T-cell (primary cell): ENCODE results near the gene SCGB3A2. TPM values are rescaled to one million over a fixed set of nuclear protein-coding genes. Genes with fewer than 3 reads are reported as not detected.

Experiments
- ATAC-seq, 4 experiments: fragments of 200-7000 bp in 3 of 4; fragments of 150-1000 bp in 1 of 4; cut with Tn5 transposase; replicated peaks in 1 of 4; 1 replicate in 3 of 4; 2 replicates in 1 of 4; pipeline ENCODE4 v1.10.0; 2021; ENCODE audit warnings: moderate library complexity in 3 of 4, mild to moderate bottlenecking in 2 of 4, moderate number of reproducible peaks in 1 of 4
- CTCF ChIA-PET, 2 donors: fragments of 300-600 bp; sonication (Branson Sonifier 250); formaldehyde crosslinking; loops; one replicate each; lab custom pipeline; 2022; ENCODE audit warnings: antibody characterized with exemption in 2 of 2; lab: Charles Lee
- POLR2A ChIA-PET, 2 donors: fragments of 300-600 bp; sonication (Branson Sonifier 250); formaldehyde crosslinking; loops; one replicate each; lab custom pipeline; 2022; ENCODE audit warnings: antibody characterized with exemption in 2 of 2; lab: Charles Lee
- DNase-seq, 35 experiments: peaks; one replicate each; pipeline versions ENCODE4 v3.0.0 to v3.0.0-alpha.2; 2013 to 2023
- H3K27ac ChIP-seq: one replicate; pipeline ENCODE4 v1.5.1; 2013; ENCODE audit warnings: low read length
- H3K27me3 ChIP-seq, 2 experiments: replicated peaks in 1 of 2; 1 replicate in 1 of 2; 2 replicates in 1 of 2; pipeline versions ENCODE4 v1.6.1 to v1.7.0; 2013; ENCODE audit warnings: low read length in 1 of 2, mixed read lengths in 1 of 2; ENCODE audit not compliant: control insufficient read depth in 2 of 2, insufficient read depth in 2 of 2; ENCODE audit errors: extremely low read depth in 1 of 2
- H3K36me3 ChIP-seq, 2 donors: 1 replicate in 1 of 2; 2 replicates in 1 of 2; pipeline versions ENCODE4 v1.6.1 to v1.7.0; 2013; ENCODE audit warnings: low read length in 1 of 2; ENCODE audit not compliant: control insufficient read depth in 2 of 2, insufficient read depth in 1 of 2; ENCODE audit errors: extremely low read depth in 1 of 2
- H3K4me1 ChIP-seq, 2 experiments: 1 replicate in 1 of 2; 2 replicates in 1 of 2; pipeline versions ENCODE4 v1.6.1 to v1.7.0; 2013; ENCODE audit warnings: low read length in 2 of 2, mixed read lengths in 1 of 2; ENCODE audit not compliant: insufficient read depth in 2 of 2, control insufficient read depth in 1 of 2; ENCODE audit errors: extremely low read depth in 1 of 2
- H3K4me3 ChIP-seq, 2 donors: 1 replicate in 1 of 2; 2 replicates in 1 of 2; pipeline versions ENCODE4 v1.5.1 to v1.7.0; 2013; ENCODE audit warnings: mild to moderate bottlenecking in 2 of 2, low read length in 1 of 2, moderate library complexity in 1 of 2; ENCODE audit not compliant: control insufficient read depth in 1 of 2; ENCODE audit errors: extremely low read depth in 1 of 2
- H3K9me3 ChIP-seq: 2 replicates; pipeline ENCODE4 v1.7.0; 2013
- H3K27ac Mint-ChIP-seq, 2 donors: one replicate each; pipeline ENCODE4 v1.8.0; 2020 to 2021; ENCODE audit warnings: mild to moderate bottlenecking in 2 of 2, mixed read lengths in 2 of 2
- H3K27me3 Mint-ChIP-seq, 2 donors: one replicate each; pipeline ENCODE4 v1.8.0; 2021 to 2022; ENCODE audit warnings: mixed read lengths in 2 of 2
- H3K36me3 Mint-ChIP-seq: one replicate; pipeline ENCODE4 v1.8.0; 2021; ENCODE audit warnings: mixed read lengths
- H3K4me1 Mint-ChIP-seq, 3 donors: one replicate each; pipeline ENCODE4 v1.8.0; 2020 to 2022; ENCODE audit warnings: mixed read lengths in 3 of 3, mild to moderate bottlenecking in 1 of 3
- H3K4me3 Mint-ChIP-seq, 3 donors: one replicate each; pipeline ENCODE4 v1.8.0; 2020 to 2022; ENCODE audit warnings: mild to moderate bottlenecking in 3 of 3, mixed read lengths in 3 of 3, moderate library complexity in 3 of 3
- H3K9me3 Mint-ChIP-seq, 3 donors: one replicate each; pipeline ENCODE4 v1.8.0; 2020 to 2022; ENCODE audit warnings: mixed read lengths in 3 of 3
- WGBS: methylation state at CpG from one replicate; pipeline ENCODE4 v1.1.5; 2013; ENCODE audit warnings: missing lambda C conversion rate; ENCODE audit not compliant: insufficient coverage; 5-methylcytosine and 5-hydroxymethylcytosine counted together
- total RNA-seq, 35 experiments: library from RNA in 6 of 35; stranded (reverse) in 6 of 35; fragments of 120-200 nt in 1 of 35; gene quantifications; one replicate each; pipeline versions ENCODE4 v1.2.1 to v1.2.4 and lab custom pipeline; 2013 to 2026

SCGB3A2 gene
- total RNA-seq, 5 donors from 2014 or later (not counting 1 experiment from before 2014, with no cell fraction given) = 0.99 TPM; not detected in 4

DNA sequence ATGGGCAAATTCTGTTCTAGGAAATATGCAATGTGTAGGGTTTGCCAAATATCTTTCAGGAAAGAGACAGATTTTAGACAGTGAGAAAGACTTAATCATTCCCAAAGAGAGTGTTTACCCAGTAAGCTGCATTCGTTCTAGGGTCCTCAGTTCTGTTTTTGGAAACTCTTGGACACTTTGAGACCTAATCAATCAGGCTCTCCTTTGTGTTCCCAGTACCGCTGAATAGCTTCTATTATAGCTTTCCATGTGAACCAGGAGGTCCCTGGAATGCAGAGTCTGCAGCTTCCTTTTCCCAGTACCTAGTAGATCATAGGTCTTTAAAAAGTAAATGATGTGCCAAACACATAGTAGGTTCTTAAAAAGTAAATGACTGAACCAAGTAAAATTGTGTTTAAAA, 35.6 kb upstream of the SCGB3A2 start:
- H3K27me3 Mint-ChIP-seq = peaks cover 9 to 14% of the 10 kb centered on the region in 2 donors
- DNase-seq = no peak

DNA sequence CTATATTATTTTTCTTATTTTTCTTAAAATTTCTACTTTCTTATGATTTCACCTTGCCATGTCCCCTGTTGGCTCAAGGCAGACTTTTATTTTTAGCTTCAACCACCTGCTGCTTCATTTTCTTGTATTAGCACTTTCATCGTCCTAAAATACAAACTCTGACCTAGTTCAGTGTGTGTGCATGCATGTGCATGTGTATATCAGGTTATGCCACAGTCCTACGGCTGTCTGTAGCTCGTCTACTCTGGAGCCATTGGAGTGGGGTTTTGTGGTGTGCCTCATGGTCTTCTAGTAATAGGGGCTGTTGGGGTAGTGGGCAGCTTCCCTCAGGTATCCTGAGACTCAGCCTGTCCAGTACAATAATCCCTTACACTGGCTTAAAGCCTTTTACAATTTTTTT, 33.7 kb upstream of the SCGB3A2 start:
- H3K36me3 ChIP-seq = no peaks in the 10 kb centered on the region
- CTCF ChIA-PET = interaction anchor here in 1 of 2 donors (0.6 kb wide), 1 partner anchor 11 kb away, joined by 3 read pairs; no protein-coding TSS in a partner anchor
- Mint-ChIP-seq H3K4me1 (no peaks in the 10 kb centered on the region), H3K9me3 (no peaks in the 10 kb centered on the region), H3K27me3 (peaks cover 9 to 20% of the 10 kb centered on the region in 2 donors), H3K4me3 (no peak overlapping the region), H3K36me3 (no peaks in the 10 kb centered on the region), H3K27ac (no peak overlapping the region)
- no peaks in the 10 kb centered on the region for H3K9me3 ChIP-seq
- WGBS = no CpG with 5 or more reads among the region's 3 CpGs
- H3K27me3 ChIP-seq = peaks cover 0 to 3% of the 10 kb centered on the region in 2 experiments
- no peaks in the 10 kb centered on the region for H3K4me1 ChIP-seq
- no peak overlapping the region for H3K4me3 ChIP-seq
- POLR2A ChIA-PET = no interaction called here
- ATAC-seq = no peak
- no peak overlapping the region for H3K27ac ChIP-seq
- DNase-seq = no peak

More for the DNA sequence above, 35.6 kb upstream of the SCGB3A2 start:
- Histone ChIP-seq H3K27me3 (peaks cover 0 to 3% of the 10 kb centered on the region in 2 experiments), H3K36me3 (no peaks in the 10 kb centered on the region), H3K4me1 (no peaks in the 10 kb centered on the region), H3K4me3 (no peak overlapping the region), H3K9me3 (no peaks in the 10 kb centered on the region), H3K27ac (no peak overlapping the region)
- Mint-ChIP-seq H3K4me1 (no peaks in the 10 kb centered on the region), H3K36me3 (no peaks in the 10 kb centered on the region), H3K9me3 (no peaks in the 10 kb centered on the region), H3K4me3 (no peak overlapping the region), H3K27ac (no peak overlapping the region)
- POLR2A ChIA-PET = no interaction called here
- WGBS = 36% methylated on average over 1 of the region's 2 CpGs
- no peak for ATAC-seq
- CTCF ChIA-PET = no interaction called here

DNA sequence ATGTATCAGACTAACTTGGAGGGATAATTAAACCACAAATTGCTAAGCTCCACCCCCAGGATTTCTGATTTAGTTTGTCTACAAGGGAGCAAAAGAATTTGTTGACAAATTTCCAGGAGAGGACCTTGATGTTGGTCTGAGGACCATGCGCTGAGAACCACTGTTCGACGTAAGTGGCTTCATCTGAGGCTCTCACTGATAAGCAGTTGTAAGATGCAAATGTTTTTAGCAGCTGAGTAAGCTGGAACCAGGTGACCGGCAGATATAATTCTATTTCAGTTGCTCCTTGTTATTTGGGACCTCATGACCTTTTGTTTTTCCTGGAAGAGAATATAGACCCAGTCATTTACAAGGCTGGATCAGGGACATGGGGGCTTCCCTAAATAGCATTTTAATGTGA, 32.9 kb upstream of the SCGB3A2 start:
- no peaks in the 10 kb centered on the region for H3K4me1 Mint-ChIP-seq
- Histone ChIP-seq H3K4me3 (no peak overlapping the region), H3K36me3 (no peaks in the 10 kb centered on the region), H3K4me1 (no peaks in the 10 kb centered on the region), H3K27me3 (peaks cover 0 to 3% of the 10 kb centered on the region in 2 experiments), H3K27ac (no peak overlapping the region), H3K9me3 (no peaks in the 10 kb centered on the region)
- no peak overlapping the region for H3K4me3 Mint-ChIP-seq
- no peak overlapping the region for H3K27ac Mint-ChIP-seq
- POLR2A ChIA-PET = no interaction called here
- DNase-seq = no peak
- no peaks in the 10 kb centered on the region for H3K36me3 Mint-ChIP-seq
- no peak for ATAC-seq
- no peaks in the 10 kb centered on the region for H3K9me3 Mint-ChIP-seq
- H3K27me3 Mint-ChIP-seq = peaks cover 9 to 20% of the 10 kb centered on the region in 2 donors
- 100% methylated on average over 3 of the region's 4 CpGs for WGBS
- CTCF ChIA-PET = no interaction called here

DNA sequence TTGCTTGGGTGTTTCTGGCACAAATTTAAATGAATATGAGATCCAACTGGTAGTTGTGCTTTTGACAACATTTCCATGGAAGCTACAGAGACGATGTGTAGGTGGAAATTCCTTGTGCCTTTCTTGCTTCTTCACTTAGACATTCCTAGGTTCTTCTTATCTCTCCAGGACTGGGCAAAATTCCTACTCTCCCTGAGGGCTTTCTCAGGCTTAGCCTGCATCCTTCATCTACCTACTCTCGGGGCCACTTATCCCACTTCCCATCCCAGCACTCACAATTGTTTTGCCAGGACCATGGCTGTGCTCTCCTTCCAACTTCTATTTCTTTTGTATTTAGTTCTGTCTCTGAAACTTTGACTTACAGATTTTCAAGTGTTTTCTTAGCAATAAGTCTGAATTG, 29.3 kb upstream of the SCGB3A2 start:
- H3K4me1 ChIP-seq = no peaks in the 10 kb centered on the region
- no peaks in the 10 kb centered on the region for H3K9me3 ChIP-seq
- DNase-seq (no peak), ATAC-seq (no peak)
- H3K4me3 ChIP-seq = no peak overlapping the region
- no peak overlapping the region for H3K27ac Mint-ChIP-seq
- no peak overlapping the region for H3K27ac ChIP-seq
- no peaks in the 10 kb centered on the region for H3K36me3 Mint-ChIP-seq
- H3K36me3 ChIP-seq = no peaks in the 10 kb centered on the region
- no peaks in the 10 kb centered on the region for H3K4me1 Mint-ChIP-seq
- 29% methylated on average over 1 of the region's 2 CpGs for WGBS
- peaks cover 4 to 13% of the 10 kb centered on the region in 2 donors for H3K27me3 Mint-ChIP-seq
- no peak overlapping the region for H3K4me3 Mint-ChIP-seq
- ChIA-PET CTCF (no interaction called here), POLR2A (no interaction called here)
- H3K9me3 Mint-ChIP-seq = no peaks in the 10 kb centered on the region
- H3K27me3 ChIP-seq = peaks cover under 1 to 3% of the 10 kb centered on the region in 2 experiments

DNA sequence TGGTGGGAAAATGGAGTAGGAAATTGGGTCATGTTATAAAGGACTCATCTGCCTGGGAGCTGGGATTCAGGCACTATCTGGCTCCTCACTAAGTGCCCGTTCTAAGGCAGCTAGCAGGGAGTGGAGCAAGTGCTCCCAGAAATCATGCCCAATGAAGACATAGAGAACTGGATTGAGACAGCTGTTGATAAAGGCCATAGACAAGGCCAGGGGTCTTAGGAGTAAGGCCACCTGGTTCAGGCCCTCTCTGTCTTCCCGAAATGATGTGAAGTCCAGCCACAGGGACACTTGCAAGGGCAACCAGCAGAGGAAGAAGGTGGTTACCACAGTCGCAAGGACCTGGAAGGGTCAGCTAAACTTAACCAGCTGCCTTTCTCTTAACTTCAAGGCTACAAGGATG, 26.9 kb upstream of the SCGB3A2 start:
- WGBS = 79% methylated on average over 2 of the region's 3 CpGs
- peaks cover 4 to 18% of the 10 kb centered on the region in 2 donors for H3K27me3 Mint-ChIP-seq
- CTCF ChIA-PET = no interaction called here
- H3K4me3 ChIP-seq = no peak overlapping the region
- no peak for DNase-seq
- H3K36me3 ChIP-seq = no peaks in the 10 kb centered on the region
- no peaks in the 10 kb centered on the region for H3K9me3 Mint-ChIP-seq
- H3K36me3 Mint-ChIP-seq = no peaks in the 10 kb centered on the region
- POLR2A ChIA-PET = no interaction called here
- H3K4me1 ChIP-seq = no peaks in the 10 kb centered on the region
- no peak overlapping the region for H3K27ac ChIP-seq
- H3K4me1 Mint-ChIP-seq = no peaks in the 10 kb centered on the region
- no peak overlapping the region for H3K27ac Mint-ChIP-seq
- H3K9me3 ChIP-seq = no peaks in the 10 kb centered on the region
- ATAC-seq = no peak
- H3K4me3 Mint-ChIP-seq = no peak overlapping the region
- H3K27me3 ChIP-seq = peaks cover 0 to 2% of the 10 kb centered on the region in 2 experiments

DNA sequence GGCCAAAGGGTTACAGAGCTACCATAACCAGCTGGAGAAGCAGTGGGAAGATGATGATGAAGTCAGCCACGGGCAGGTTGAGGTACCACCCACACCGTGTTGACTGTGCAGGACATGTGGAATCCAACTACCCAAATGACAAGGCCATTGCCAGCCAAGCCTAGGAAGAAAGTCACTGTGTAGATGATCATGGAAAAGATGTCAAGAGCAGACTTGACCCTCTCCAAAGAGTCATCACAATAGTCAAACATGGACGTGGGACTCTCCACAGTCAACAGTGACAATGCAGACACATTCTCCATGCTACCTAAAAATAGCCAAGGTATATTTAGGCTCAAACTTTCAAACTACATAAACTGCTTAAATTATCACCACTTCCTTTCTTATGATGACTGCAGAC, 26.1 kb upstream of the SCGB3A2 start:
- H3K4me1 Mint-ChIP-seq = no peaks in the 10 kb centered on the region
- peaks cover 4 to 14% of the 10 kb centered on the region in 2 donors for H3K27me3 Mint-ChIP-seq
- Histone ChIP-seq H3K27me3 (peaks cover 0 to 2% of the 10 kb centered on the region in 2 experiments), H3K4me3 (no peak overlapping the region), H3K4me1 (no peaks in the 10 kb centered on the region), H3K9me3 (no peaks in the 10 kb centered on the region), H3K27ac (no peak overlapping the region), H3K36me3 (no peaks in the 10 kb centered on the region)
- no peaks in the 10 kb centered on the region for H3K9me3 Mint-ChIP-seq
- no peak overlapping the region for H3K27ac Mint-ChIP-seq
- POLR2A ChIA-PET = interaction anchor here in 1 of 2 donors (0.6 kb wide), 1 partner anchor 1636 kb away, joined by 3 read pairs; no protein-coding TSS in a partner anchor
- ATAC-seq = no peak
- H3K4me3 Mint-ChIP-seq = no peak overlapping the region
- CTCF ChIA-PET = no interaction called here
- H3K36me3 Mint-ChIP-seq = no peaks in the 10 kb centered on the region
- 37% methylated on average over 2 of the region's 3 CpGs for WGBS
- no peak for DNase-seq
